HG03039 (cell line): ENCODE measurements around the gene UBE2S.

Experiments used
- ATAC-seq: cut with Tn5 transposase; IDR thresholded peaks from one replicate; pipeline ENCODE4 v1.9.1; 2021; ENCODE audit warnings: mild to moderate bottlenecking, moderate library complexity; ENCODE audit not compliant: unreplicated experiment

UBE2S gene

DNA sequence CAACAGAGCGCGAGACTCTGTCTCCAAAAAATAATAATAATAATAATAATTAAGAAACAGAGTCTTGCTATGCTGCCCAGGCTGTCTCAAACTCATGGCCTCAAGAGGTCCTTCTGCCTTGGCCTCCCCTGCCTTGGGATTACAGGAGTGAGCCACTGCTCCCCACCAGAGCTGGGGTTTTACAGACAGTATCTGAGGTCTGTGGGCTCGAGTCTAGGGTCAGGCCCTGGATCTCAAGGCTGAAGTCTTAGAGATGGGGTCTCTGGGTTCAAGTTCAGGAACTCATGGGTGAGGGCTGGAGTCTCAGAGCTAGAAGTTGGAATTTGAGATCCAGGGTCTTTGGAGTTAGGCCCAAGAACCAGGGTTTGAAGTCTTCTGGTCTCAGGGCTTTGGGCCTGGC is 40.8 kb downstream of the UBE2S start:
- ATAC-seq: no peak

DNA sequence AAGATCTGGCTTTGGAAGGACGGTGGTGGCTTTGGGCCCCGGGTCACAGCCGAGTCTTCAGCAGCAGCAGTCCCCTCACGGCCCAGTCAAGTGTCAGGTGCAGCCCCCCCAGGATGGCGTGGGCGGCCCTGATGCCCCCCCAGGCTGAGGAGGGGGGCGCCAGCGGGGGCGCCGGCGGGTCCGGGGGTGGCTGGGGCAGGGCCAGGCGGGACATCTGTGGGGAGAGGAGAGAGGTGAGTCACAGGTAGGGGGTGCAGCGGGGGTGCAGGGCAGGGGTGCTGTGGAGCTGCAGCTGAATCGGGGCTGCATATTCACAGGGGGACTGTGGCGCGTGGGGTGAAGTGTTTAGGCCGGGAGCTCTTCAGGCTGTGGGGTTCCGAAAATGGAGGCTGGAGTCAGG is 41.6 kb downstream of the UBE2S start:
- no peak for ATAC-seq

DNA sequence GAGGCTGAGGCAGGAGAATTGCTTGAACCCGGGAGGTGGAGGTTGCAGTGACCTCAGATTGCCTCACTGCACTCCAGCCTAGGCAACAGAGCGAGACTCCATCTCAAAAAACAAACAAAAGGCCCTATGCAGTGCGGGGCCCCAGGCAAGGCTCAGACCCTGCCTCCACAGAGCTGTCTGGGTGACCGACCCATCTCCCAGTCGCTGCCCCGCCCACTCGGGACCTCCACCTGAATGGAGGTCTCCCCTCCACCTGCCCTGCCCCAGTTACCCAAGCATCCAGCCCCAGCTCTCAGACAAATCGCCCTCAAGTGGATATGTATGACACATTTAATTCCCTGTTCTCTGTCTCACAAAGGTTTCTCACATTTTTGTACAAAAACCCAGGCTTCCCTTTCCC is 42.3 kb downstream of the UBE2S start:
- ATAC-seq: no peak

DNA sequence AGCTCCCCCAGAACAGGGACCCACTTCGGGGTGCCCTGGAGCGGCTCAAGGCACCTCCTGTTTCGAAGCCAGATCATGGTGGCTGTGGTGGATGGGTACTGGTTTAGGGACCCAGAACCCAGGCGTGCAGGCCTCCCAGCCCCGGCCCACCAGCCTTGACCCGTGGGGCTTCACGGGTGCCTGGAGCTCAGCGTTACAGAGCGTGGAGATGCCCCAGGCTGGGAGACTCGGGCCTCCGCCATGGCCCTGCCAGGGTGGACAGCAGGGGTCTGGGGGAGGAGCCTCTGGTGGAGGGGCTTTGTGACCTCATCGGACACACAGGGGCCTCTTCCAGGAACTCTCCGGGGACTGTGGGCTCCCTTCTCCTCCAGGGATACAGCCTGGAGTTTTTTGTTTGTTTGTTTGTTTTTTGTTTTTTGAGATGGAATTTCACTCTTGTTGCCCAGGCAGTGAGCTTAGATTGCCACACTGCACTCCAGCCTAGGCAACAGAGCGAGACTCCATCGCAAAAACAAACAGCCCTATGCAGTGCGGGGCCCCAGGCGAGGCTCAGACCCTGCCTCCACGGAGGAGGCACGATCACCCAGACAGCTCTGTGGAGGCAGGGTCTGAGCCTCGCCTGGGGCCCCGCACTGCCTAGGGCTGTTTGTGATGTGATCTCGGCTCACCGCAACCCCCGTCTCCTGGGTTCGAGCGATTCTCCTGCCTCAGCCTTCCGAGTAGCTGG is 44.4 kb downstream of the UBE2S start, which contains the start of gene GARIN5B:
Gene GARIN5B (minus strand): TSS at position 271 of the 727 bp plus-strand sequence. CDS start 194 bp downstream, at position 77.
- no peak for ATAC-seq

DNA sequence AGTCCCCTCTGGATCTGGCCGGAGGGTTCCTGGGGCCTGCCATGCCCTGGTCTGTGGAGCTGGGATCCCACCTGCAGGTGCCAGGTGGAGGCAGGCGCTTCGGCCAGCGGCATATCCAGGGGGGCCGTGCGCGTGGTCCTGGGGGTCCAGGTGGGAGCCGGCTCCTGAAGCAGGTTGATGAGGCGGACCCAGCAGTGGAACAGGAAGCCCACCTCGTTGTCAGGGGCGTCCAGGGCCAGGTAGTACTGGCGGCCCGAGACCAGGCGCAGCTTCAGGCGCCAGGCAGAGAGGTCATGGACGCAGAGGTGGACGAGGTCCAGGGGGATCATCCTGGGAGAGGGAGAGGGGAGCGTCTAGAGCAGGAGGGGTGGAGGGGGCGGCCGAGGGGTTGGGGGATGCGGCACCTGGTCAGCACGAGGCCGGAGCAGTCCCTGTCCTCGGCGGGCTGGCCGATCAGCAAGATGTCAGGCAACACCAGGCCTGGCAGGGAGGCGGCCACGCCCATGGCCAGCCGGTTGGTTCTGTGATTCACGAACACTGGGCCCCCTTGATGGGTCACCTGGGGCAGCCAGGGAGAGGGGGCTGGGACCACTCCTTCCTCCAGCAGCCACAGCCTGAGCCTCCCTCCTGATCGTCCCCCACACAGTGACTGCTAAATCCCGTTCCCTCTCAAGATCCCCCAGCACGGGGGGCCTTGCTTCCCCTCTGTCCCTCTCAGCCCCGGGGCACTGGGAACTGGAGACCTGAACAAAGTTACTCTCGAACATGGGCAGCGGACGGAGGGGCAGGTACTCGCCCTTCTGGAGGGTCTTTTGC is 45.2 kb downstream of the UBE2S start:
- no peak for ATAC-seq

DNA sequence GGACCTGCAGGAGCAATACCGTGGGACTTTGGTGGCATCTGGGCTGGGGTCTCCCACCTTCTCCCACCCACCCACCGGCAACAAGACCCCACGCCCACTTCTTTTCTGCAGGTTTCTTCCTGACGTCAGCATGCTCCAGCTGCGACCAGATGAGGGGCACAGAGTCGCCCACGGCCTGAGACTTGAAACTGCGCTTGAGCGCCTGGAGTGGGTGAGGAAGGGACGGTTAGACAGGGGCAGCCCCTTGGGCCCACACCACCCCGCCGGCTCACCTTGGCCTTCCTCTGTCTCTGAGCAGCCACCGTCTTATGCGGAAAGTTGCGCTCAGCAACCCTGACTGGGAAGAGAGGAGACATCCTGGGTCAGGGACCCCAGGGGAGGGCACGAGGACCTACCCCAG is 46.7 kb downstream of the UBE2S start:
- no peak for ATAC-seq

DNA sequence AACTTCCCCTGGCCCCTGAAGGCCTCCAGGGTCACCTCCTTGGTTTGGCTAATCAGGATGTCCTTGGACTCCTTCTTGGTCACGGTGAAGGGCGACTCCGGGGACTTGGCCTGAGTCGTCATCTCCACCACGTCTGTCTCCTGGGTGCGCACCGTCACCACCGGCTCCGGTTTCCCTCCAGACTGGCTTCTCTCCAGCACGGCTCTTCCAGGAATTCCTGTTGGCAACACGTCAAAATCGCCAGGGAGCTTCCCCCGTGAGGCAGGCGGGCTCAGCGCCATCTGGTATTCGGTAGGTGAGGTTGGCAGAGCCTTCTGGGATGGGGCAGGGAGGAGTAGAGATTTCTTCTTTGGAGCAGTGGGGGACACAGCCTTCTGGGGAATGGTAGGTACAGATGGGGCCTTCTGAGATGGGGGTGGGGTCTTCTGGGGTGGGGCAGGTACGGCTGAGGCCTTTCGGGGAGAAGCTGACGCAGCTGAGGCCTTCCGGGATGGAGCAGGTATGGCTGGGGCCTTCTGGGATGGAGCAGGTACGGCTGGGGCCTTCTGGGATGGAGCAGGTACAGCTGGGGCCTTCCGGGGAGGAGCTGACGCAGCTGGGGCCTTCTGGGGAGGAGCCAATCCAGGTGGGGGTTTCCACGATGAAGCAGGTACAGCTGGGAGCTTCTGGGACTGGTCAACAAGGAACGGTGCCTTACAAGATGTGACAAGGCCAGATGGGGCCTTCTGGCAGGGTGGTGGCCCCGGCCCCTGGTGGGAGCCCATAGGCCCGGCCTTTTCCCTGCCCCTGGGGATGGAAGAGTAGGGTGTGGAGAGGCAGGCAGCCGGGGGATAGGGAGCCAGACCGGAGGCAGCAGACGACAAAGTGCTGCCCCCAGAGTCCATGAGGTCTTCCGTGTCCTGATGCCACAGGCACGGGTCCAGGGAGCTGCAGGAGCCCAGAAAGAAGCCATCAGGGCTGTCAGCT is 48.4 kb downstream of the UBE2S start:
- no peak for ATAC-seq

DNA sequence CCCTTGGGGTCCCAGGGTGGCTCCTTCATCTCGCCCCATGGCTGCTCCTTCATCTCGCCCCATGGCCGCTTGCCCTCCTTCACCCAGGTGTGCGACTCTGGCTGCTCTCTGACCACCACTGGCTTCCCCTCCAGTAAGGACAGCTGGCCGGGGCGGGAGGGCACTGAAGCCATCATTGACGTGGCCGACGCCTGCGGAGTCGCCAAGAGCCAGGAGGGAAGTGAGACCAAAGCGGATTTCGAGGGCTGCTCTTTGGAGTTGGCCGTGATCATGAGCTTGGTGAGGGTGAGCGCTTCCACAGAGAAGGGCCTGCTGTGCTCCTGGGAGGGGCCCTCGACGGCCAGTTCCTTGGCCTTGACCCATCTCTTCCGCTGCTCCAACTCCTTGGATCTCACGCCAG is 49.1 kb downstream of the UBE2S start:
- no peak for ATAC-seq

DNA sequence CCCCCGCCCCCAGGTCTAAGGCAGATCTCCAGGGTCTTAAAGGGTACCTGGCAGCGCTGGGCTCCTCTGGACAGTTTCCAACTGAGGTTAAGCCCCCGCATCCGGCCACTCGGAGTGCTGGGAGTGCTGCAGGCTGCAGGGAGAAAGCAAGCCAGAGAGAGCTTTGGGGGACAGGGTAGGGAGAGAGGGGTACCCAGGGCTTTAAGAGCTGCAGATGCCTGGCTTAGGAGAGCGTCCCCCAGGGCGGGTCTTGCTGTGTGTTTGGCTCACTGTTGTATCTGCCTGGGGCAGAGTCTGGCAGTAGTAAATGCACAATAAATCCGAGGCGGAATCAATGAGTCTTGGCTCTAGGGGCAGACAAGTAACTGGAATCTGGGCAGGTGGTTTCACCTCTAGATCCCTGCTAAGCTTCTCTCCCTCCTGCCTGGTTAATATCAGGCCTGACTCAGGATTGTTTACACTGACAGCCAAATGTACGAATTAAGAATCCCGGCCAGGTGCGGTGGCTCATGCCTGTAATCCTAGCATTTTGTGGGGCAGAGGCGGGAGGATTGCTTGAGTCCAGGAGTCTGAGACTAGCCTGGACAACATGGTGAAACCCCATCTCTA is 52.3 kb downstream of the UBE2S start:
- no peak for ATAC-seq

DNA sequence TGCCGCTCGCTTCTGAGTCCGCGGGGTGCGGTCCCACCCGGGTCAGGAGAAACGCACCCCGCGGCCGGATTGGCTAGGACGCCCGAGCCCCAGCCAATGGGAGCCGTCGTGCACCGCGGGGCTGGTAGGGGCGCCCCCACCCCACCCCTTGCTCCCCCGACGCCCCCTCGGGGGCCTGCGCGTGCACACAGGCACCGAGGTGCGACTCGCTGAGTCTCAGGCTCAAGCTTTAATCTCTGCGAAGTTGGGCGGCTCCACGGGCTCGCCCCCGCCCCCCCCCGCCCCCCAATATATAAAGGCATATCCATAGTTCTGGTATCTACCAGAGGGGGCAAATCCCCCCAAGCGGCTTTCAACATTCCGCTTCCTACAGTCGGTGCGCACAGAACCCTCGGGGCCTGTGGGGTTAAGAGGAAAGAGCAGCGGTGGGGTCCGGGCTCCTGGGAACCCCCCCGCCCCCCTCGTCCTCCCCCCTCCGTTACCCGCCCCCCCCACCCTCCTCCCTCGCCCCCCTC is 52.8 kb downstream of the UBE2S start, which contains the start of gene COX6B2:
Gene COX6B2 (minus strand): TSS at position 22 of the 515 bp plus-strand sequence. CDS start 198 bp downstream, outside the sequence.
- no peak for ATAC-seq

DNA sequence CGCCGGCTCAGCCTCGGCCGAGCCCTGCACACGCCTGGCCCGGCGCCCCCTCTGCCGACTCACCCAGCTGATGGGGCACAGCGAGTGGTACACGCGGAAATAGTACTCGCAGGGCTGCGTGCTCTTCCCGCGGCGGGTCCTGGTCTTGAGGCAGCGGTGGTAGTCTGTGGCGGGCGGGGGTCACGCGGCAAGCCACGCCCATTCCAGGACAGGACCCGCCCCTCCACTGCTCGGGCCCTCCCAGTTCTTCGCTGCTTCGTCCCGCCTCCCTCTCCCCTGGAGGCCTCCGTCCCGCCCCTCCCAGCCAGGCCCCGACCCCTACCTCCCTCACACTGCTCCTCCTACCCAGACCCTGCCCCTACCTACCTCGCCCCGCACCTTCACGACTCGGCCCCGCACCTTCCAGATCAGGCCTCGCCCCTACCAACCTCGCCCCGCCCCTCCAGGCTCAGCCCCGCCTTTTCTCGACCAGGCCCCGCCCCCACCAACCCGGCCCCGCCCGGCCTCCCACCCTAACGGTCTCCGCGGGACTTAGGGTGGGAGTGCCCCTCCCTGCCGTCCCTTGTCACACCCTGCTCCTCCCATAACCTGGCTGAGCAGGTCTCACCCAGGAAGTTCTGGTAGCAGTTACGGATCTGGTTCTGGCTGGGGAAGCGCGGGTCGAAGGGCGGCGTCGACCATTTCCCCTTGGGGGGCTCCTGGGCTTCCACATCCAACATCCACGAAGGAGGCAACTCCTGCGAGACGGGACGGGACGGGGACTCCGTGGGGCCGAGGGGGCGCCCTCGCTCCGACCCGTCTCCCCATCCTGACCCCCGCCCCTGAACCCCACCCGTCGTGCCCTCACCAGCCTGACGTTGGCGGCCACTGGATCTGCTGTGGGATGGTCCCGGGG is 53.5 kb downstream of the UBE2S start:
- no peak for ATAC-seq

DNA sequence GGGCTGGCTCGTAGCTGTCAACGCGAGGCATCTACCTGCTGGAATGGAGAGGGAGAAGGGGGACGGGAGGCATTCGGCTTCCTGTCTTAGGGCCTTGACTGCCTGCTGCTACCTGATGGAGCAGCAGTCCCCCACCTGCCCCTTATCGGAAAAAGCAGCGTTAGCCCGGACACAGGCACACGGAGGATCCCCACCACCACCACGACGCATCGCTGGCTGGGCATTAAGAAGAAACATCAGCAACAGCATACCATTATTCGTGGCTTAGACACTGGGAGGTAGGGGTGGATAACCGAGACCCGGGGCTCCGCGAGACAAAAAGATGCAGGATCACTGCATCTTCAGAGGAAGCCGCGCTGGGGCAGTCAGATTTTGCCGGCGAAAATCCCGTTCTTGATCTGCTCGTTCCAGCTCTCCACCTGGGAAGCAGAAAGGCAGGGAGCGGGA is 54.2 kb downstream of the UBE2S start:
- no peak for ATAC-seq

DNA sequence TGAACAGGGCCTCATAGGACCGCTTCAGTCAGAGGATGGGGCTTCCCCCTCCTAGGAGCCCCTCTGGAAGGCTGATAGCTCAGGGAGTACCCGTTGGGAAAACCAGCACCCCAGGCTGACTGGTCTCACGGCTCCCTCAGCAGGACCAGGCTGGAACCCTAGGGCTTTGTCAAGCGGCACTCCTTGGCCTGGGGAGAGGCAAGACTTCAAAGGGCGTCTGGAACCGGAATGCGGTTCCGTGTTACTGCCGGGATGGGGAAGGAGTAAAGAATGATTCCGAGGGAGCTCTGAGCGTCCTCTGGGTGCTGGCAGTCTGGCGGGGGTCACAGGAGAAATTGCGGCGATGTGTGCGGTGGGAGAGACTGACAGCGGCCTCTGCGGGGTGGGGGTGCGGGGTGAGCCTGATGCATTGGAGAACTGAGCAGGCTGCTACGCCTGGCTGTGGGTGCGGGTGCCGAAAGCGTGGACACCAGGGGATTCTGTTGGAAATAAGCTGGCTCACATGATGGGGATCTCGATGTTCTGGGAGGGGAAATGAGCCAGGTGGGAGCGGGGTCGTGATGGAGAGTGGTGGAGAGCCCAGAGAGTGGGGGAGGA is 54.9 kb downstream of the UBE2S start:
- ATAC-seq: no peak

DNA sequence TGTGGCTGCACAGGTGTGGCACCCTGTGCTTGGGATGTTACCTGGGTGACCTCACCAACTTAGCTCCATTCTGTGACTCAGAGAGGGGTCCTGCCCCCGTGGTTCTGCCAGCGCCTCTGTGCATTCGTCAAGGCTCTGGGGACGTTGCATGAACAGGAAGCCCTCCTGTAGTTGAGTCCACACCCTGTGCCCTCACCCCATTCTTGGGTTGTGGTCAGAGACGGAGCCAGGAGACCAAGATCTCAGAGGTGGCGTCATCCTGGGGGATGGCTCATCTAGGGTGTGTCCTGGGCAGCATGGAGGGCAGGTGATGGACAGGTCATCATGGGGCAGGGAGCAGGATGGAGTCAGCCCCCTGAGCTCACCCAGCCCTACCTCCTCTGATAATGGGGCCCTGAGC is 55.5 kb downstream of the UBE2S start:
- no peak for ATAC-seq

DNA sequence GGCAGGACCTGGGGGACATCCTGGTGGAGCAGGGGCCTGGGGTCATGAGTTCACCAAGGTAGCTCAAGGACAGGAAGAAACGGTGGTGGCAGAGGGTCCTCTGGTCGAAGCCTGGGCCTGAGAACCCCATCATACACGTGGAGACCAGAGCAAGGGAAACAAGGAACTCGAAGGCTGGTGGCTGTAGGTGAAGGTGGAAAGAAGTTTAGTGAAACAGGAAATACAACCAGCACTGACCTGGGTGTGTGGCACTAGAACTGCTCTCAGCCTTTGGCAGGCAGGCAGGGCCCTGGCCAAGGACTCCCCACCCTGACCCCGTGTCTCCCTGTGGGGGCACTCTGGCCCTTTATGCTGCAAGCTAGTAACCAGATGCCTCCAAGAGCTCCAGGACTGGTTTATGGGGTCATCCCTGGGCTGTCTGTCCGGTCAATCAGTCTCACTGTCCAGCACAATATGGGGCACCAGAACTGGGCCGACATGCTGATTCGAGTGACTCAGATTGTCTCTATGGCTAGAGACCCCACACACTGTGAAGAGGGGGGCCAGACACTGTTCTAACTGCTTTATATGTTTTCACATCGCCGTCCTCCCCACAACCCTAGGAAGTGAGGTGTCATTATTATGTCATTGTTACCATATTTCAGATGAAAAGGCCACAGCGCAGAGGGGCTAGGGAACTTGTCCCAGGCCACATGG is 56.8 kb downstream of the UBE2S start:
- no peak for ATAC-seq
